ENCODE results near the gene HMGCLL1.

GRCh38 chr6:55567558-55567957 lies 11.4 kb downstream of the HMGCLL1 start:
- TF ChIP-seq EZH2 (IDR thresholded peaks at IDR 0.05; ENCODE audit: borderline replicate concordance, low read depth, low read length, severe bottlenecking) = no peak
- no peak for TF ChIP-seq CTCF (IDR thresholded peaks at IDR 0.05; ENCODE audit: extremely low read depth in 1 of 2, insufficient read depth in 1 of 2, low read depth in 1 of 2, low read length in 2 of 2)
- TF ChIP-seq POLR2A (IDR thresholded peaks at IDR 0.05; ENCODE audit: low read depth, low read length) = no peak
- no peak for TF ChIP-seq POLR2AphosphoS5 (IDR thresholded peaks at IDR 0.05; ENCODE audit: insufficient read depth, low read depth, low read length)
- no peak for TF ChIP-seq MYC (IDR thresholded peaks at IDR 0.05; ENCODE audit: low read depth, low read length)
- no peak for TF ChIP-seq FOS (IDR thresholded peaks at IDR 0.05; ENCODE audit: borderline replicate concordance, insufficient read depth, low read length)
- TF ChIP-seq GATA2 (IDR thresholded peaks at IDR 0.05; ENCODE audit: insufficient read depth, insufficient read length, low read depth, low read length) = no peak
- TF ChIP-seq MAX (IDR thresholded peaks at IDR 0.05; ENCODE audit: insufficient read depth, insufficient read length) = no peak
